ENCODE measurements around the gene CRACR2A.

CRACR2A gene

GRCh38 chr12:3790642-3791041, 37.7 kb upstream of the CRACR2A start:
- H3K4me3 ChIP-seq (replicated peaks; ENCODE audit: insufficient read depth, low read length) = no peak overlapping the region
- no peaks in the 10 kb centered on the region for H3K27me3 ChIP-seq (ENCODE audit: insufficient read depth, poor library complexity, severe bottlenecking)
- no peak for DNase-seq (ENCODE audit: low read depth in 1 of 2, low spot score in 1 of 2)
- H3K27ac ChIP-seq (replicated peaks) = no peak overlapping the region
- no peak for TF ChIP-seq SPI1 (IDR thresholded peaks at IDR 0.05; ENCODE audit: borderline replicate concordance, low read depth)
- TF ChIP-seq, protein P1, sequence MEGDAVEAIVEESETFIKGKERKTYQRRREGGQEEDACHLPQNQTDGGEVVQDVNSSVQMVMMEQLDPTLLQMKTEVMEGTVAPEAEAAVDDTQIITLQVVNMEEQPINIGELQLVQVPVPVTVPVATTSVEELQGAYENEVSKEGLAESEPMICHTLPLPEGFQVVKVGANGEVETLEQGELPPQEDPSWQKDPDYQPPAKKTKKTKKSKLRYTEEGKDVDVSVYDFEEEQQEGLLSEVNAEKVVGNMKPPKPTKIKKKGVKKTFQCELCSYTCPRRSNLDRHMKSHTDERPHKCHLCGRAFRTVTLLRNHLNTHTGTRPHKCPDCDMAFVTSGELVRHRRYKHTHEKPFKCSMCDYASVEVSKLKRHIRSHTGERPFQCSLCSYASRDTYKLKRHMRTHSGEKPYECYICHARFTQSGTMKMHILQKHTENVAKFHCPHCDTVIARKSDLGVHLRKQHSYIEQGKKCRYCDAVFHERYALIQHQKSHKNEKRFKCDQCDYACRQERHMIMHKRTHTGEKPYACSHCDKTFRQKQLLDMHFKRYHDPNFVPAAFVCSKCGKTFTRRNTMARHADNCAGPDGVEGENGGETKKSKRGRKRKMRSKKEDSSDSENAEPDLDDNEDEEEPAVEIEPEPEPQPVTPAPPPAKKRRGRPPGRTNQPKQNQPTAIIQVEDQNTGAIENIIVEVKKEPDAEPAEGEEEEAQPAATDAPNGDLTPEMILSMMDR (IDR thresholded peaks at IDR 0.05; ENCODE audit: insufficient read depth, low read length) = no peak
- no peak for TF ChIP-seq POLR2AphosphoS5 (IDR thresholded peaks at IDR 0.05; ENCODE audit: low read depth)
- no peak for TF ChIP-seq GABPA (IDR thresholded peaks at IDR 0.05; ENCODE audit: low read depth)
- TF ChIP-seq REST (IDR thresholded peaks at IDR 0.05; ENCODE audit: insufficient replicate concordance, low read depth) = no peak

DNA sequence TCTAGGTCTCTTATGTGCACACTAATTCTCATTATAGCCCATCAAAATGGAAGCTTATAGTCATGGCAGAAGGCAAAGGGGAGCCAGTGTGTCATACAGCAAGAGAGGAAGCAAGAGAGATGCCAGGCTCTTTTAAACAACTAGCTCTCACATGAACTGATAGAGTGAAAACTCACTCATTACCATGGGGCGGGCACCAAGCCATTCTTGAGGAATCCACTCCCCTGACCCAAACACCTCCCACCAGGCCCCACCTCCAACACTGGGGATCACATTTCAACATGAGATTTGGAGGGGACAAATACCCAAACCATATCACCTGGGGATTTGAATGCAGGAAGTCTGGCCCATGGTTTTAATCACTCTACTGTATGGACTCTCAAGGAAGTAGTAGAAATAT, 36.9 kb upstream of the CRACR2A start:
- H3K4me3 ChIP-seq (replicated peaks; ENCODE audit: insufficient read depth, low read length) = no peak overlapping the region
- H3K27me3 ChIP-seq (ENCODE audit: insufficient read depth, poor library complexity, severe bottlenecking) = no peaks in the 10 kb centered on the region
- DNase-seq (ENCODE audit: low read depth in 1 of 2, low spot score in 1 of 2) = no peak
- TF ChIP-seq GABPA (IDR thresholded peaks at IDR 0.05; ENCODE audit: low read depth) (no peak), SPI1 (IDR thresholded peaks at IDR 0.05; ENCODE audit: borderline replicate concordance, low read depth) (no peak)
- no peak overlapping the region for H3K27ac ChIP-seq (replicated peaks)

DNA sequence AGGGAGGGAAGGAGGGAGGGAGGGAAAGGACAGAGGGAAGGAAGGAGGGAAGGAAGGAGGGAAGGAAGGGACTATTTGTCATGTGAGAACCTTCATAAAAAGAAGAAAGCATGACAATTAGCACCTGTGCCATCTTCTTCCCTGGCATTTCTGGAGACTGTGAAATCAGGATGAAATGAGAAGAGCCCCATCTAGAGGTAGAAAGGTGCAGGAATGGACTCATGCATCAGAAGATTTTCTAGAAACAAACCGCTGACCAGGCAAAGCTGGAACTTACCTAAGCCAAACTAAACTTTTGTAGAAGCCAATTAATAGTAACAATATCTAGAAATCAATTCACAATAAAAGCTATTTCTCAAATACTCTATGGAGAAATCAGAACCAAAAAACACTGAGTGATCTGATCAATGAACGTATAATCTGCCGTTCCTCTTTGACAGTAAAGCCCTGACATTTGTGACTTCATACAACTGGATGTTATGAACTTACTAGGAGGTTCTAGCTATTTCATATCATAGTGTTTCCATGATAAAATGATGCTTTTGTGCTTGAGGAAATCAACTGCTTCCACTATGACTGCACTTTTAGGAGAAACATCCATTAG, 24.4 kb upstream of the CRACR2A start:
- H3K27ac ChIP-seq (replicated peaks) = no peak overlapping the region
- no peak for TF ChIP-seq GABPA (IDR thresholded peaks at IDR 0.05; ENCODE audit: low read depth)
- TF ChIP-seq, protein P1 (IDR thresholded peaks at IDR 0.05; ENCODE audit: insufficient read depth, low read length) = peak; percentile 64
- DNase-seq (ENCODE audit: low read depth in 1 of 2, low spot score in 1 of 2) = peak in 1 of 2 experiments; percentile 33
- no peak overlapping the region for H3K4me3 ChIP-seq (replicated peaks; ENCODE audit: insufficient read depth, low read length)
- no peaks in the 10 kb centered on the region for H3K27me3 ChIP-seq (ENCODE audit: insufficient read depth, poor library complexity, severe bottlenecking)

- no peak for TF ChIP-seq GABPA (IDR thresholded peaks at IDR 0.05; ENCODE audit: low read depth)
- TF ChIP-seq REST (IDR thresholded peaks at IDR 0.05; ENCODE audit: insufficient replicate concordance, low read depth) = no peak
- no peak for TF ChIP-seq POLR2AphosphoS5 (IDR thresholded peaks at IDR 0.05; ENCODE audit: low read depth)
- TF ChIP-seq, protein P1 (IDR thresholded peaks at IDR 0.05; ENCODE audit: insufficient read depth, low read length) = no peak
- TF ChIP-seq SPI1 (IDR thresholded peaks at IDR 0.05; ENCODE audit: borderline replicate concordance, low read depth) = no peak
- H3K27me3 ChIP-seq (ENCODE audit: insufficient read depth, poor library complexity, severe bottlenecking) = no peaks in the 10 kb centered on the region
- no peak for DNase-seq (ENCODE audit: low read depth in 1 of 2, low spot score in 1 of 2)
- no peak overlapping the region for H3K27ac ChIP-seq (replicated peaks)
- H3K4me3 ChIP-seq (replicated peaks; ENCODE audit: insufficient read depth, low read length) = no peak overlapping the region
Measured at GRCh38 chr12:3775385-3776035, 22.6 kb upstream of the CRACR2A start.
